ENCODE results near the gene GIMAP8. TPM values are rescaled to one million over a fixed set of nuclear protein-coding genes. Genes with fewer than 3 reads are reported as not detected.

The GIMAP8 gene
- total and polyA plus RNA-seq, 2 of the 8 experiments (the other 6 are each of a cell fraction or from before 2014, with no cell fraction given) = not detected

GRCh38 chr7:150453892-150454291, 3.5 kb downstream of the GIMAP8 start:
- Histone ChIP-seq H2BK5ac (ENCODE audit: low read depth, low read length) (no peak overlapping the region), H3K79me2 (ENCODE audit: control insufficient read depth in 1 of 2, insufficient read depth in 2 of 2, low read length in 2 of 2) (no peaks in the 10 kb centered on the region), H3K4me1 (replicated peaks in 1 of 4; ENCODE audit: control insufficient read depth in 3 of 4, insufficient read depth in 4 of 4, low read length in 3 of 4) (peaks cover 0 to 4% (median 2%) of the 10 kb centered on the region in 4 experiments; a peak in 3 of 7 replicates), H3K27ac (ENCODE audit: low read depth, low read length) (no peak overlapping the region), H2BK20ac (ENCODE audit: low read length) (no peak overlapping the region), H3K4me2 (ENCODE audit: insufficient read depth in 1 of 2, low read depth in 2 of 2, low read length in 2 of 2) (no peak overlapping the region), H3K36me3 (ENCODE audit: control insufficient read depth in 2 of 4, insufficient read depth in 4 of 4, low read length in 3 of 4) (no peaks in the 10 kb centered on the region), H3K23me2 (ENCODE audit: low read depth, low read length) (no peaks in the 10 kb centered on the region), H2BK12ac (ENCODE audit: low read depth, low read length) (no peak overlapping the region), H3K56ac (replicated peaks; ENCODE audit: insufficient read length, low read depth, low read length) (peak overlapping the region; percentile 17), H3K9me3 (ENCODE audit: insufficient read depth in 2 of 2, low read depth in 1 of 2, low read length in 1 of 2) (peaks cover 4 to 12% of the 10 kb centered on the region in 2 experiments; a peak in 3 of 4 replicates), H2AK5ac (ENCODE audit: low read depth, low read length) (no peak overlapping the region), H4K8ac (ENCODE audit: extremely low read depth, insufficient read depth, low read length) (no peak overlapping the region), H3K4me3 (ENCODE audit: extremely low read depth in 1 of 4, insufficient read depth in 2 of 4, low read depth in 3 of 4, low read length in 4 of 4) (no peak overlapping the region), H3K27me3 (replicated peaks in 1 of 4; ENCODE audit: control insufficient read depth in 3 of 4, extremely low read depth in 1 of 4, insufficient read depth in 3 of 4, low read length in 3 of 4) (peaks cover 0 to 12% (median 4%) of the 10 kb centered on the region in 4 experiments; a peak in 4 of 7 replicates), H4K20me1 (replicated peaks in 1 of 2; ENCODE audit: control insufficient read depth in 1 of 2, insufficient read depth in 2 of 2, low read length in 2 of 2) (no peaks in the 10 kb centered on the region), H2BK120ac (replicated peaks; ENCODE audit: low read depth, low read length) (no peak overlapping the region), H3K4ac (replicated peaks; ENCODE audit: insufficient read length, low read depth, low read length) (no peak overlapping the region), H4K91ac (replicated peaks; ENCODE audit: insufficient read length, low read length) (no peak overlapping the region), H3K9ac (replicated peaks in 1 of 4; ENCODE audit: extremely low read depth in 1 of 4, low read depth in 3 of 4, low read length in 3 of 4) (no peak overlapping the region), H2BK15ac (ENCODE audit: low read length) (no peak overlapping the region), H2AFZ (ENCODE audit: low read length) (no peak overlapping the region), H3K23ac (ENCODE audit: insufficient read length) (no peak overlapping the region), H3K14ac (ENCODE audit: insufficient read length) (no peak overlapping the region), H3K79me1 (ENCODE audit: low read depth, low read length) (no peaks in the 10 kb centered on the region; the same call in 1 of the 2 replicates), H3K18ac (ENCODE audit: extremely low read depth, low read length) (no peak overlapping the region; the same call in 1 of the 2 replicates), H4K5ac (ENCODE audit: insufficient read length, low read depth, low read length) (no peak overlapping the region)
- CTCF ChIA-PET (ENCODE audit: partially characterized antibody) = no interaction called here
- DNase-seq (ENCODE audit: low read depth in 1 of 2, low spot score in 2 of 2) (no peak), FAIRE-seq (no peak)
- WGBS, 2 experiments (ENCODE audit: extremely low coverage in 1 of 2, insufficient coverage in 1 of 2, insufficient read length in 1 of 2, insufficient replicate concordance in 2 of 2, low coverage in 1 of 2, low lambda C conversion rate in 2 of 2, missing lambda C conversion rate in 1 of 2) = 97% methylated on average over 5 of the region's 5 CpGs; no CpG with 5 or more reads in 1 of the 2 experiments
- POLR2A ChIA-PET (ENCODE audit: partially characterized antibody) = no interaction called here
- no peak for TF ChIP-seq BRCA1 (IDR thresholded peaks at IDR 0.05; ENCODE audit: low read depth, low read length)
- TF ChIP-seq POLR2A (IDR thresholded peaks at IDR 0.05; ENCODE audit: control extremely low read depth in 1 of 2, low read depth in 2 of 2, low read length in 2 of 2) = no peak
- no peak for TF ChIP-seq SUZ12 (IDR thresholded peaks at IDR 0.05; ENCODE audit: low read length)
- TF ChIP-seq CEBPB (IDR thresholded peaks at IDR 0.05; ENCODE audit: low read depth, low read length) = no peak
- no peak for TF ChIP-seq E2F6 (IDR thresholded peaks at IDR 0.05)
- TF ChIP-seq SIN3A (conservative IDR thresholded peaks at IDR 0.05 in 1 of 2, IDR thresholded peaks at IDR 0.05 in 1 of 2; ENCODE audit: low read depth in 1 of 2, low read length in 2 of 2) = no peak
- no peak for TF ChIP-seq SP2 (IDR thresholded peaks at IDR 0.05; ENCODE audit: low read length)
- TF ChIP-seq FOSL1 (IDR thresholded peaks at IDR 0.05; ENCODE audit: insufficient read depth, low read depth, low read length) = no peak
- TF ChIP-seq NRF1 (IDR thresholded peaks at IDR 0.05; ENCODE audit: low read depth, low read length) = no peak
- TF ChIP-seq KDM1A (IDR thresholded peaks at IDR 0.05; ENCODE audit: borderline replicate concordance, low read length) = no peak
- no peak for TF ChIP-seq CTBP2 (IDR thresholded peaks at IDR 0.05; ENCODE audit: borderline replicate concordance, insufficient read depth, insufficient read length, low read length)
- no peak for TF ChIP-seq TAF1 (IDR thresholded peaks at IDR 0.05; ENCODE audit: low read depth, low read length)
- TF ChIP-seq ATF3 (IDR thresholded peaks at IDR 0.05; ENCODE audit: insufficient read depth, low read depth, low read length) = no peak
- no peak for TF ChIP-seq EGR1 (IDR thresholded peaks at IDR 0.05; ENCODE audit: borderline replicate concordance, low read depth, low read length)

All from H1 (cell line).